Measurements from ENCODE around the gene DGKB. TPM values are rescaled to one million over a fixed set of nuclear protein-coding genes. Genes with fewer than 3 reads are reported as not detected.

The DGKB gene
- total RNA-seq, 1 experiment from 2014 or later: not detected

DNA sequence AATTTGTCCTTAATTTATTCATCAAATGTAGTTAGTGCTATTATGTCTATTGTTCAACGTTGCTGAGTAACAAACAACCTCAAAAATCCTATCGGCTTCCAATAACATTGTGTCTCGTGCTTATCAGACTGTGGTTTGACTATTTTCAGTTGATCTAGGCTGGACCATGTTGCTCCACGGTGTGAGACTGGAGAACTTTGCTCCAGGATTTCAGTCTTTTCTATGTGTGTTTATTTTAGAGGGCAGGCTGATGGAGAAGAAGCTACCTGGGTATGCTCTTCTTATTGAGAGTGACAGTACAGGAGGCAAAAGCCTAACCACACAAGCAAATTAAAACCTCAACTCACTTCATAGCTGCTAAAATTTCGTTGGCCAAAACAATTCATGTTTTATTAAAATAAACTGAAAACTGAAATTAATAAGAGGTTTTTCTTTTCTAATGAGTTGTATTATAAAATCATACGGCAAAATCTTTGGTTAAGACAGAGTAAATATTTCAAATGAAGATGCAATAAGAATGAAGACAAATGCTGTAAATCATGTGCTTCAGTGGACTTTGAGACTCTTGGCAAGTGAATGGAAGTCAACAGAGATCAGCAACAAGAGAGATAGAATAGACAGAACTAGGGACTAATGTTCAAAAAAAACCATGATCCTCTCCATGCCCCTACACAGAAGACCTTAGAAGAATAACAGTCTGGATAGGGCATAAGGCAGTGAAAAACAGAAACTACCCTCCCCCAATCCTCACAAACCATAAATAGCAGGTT is 495.1 kb downstream of the DGKB start:
- DNase-seq (ENCODE audit: unreplicated experiment): no peak
- intact Hi-C loops (cut with micrococcal nuclease): no loop called here
- H3K9me3 Mint-ChIP-seq (ENCODE audit: unreplicated experiment): no peaks in the 10 kb centered on the region
- H3K27ac Mint-ChIP-seq (ENCODE audit: low read depth, unreplicated experiment): no peak overlapping the region
- no peaks in the 10 kb centered on the region for H3K36me3 Mint-ChIP-seq (ENCODE audit: insufficient read depth, unreplicated experiment)
- H3K4me1 Mint-ChIP-seq (ENCODE audit: insufficient read depth, unreplicated experiment): peaks cover 8% of the 10 kb centered on the region
- H3K4me3 Mint-ChIP-seq (ENCODE audit: unreplicated experiment): no peak overlapping the region
- TF ChIP-seq, protein P1, sequence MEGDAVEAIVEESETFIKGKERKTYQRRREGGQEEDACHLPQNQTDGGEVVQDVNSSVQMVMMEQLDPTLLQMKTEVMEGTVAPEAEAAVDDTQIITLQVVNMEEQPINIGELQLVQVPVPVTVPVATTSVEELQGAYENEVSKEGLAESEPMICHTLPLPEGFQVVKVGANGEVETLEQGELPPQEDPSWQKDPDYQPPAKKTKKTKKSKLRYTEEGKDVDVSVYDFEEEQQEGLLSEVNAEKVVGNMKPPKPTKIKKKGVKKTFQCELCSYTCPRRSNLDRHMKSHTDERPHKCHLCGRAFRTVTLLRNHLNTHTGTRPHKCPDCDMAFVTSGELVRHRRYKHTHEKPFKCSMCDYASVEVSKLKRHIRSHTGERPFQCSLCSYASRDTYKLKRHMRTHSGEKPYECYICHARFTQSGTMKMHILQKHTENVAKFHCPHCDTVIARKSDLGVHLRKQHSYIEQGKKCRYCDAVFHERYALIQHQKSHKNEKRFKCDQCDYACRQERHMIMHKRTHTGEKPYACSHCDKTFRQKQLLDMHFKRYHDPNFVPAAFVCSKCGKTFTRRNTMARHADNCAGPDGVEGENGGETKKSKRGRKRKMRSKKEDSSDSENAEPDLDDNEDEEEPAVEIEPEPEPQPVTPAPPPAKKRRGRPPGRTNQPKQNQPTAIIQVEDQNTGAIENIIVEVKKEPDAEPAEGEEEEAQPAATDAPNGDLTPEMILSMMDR (IDR thresholded peaks at IDR 0.05; ENCODE audit: unreplicated experiment): no peak
- ChIA-PET CTCF (no interaction called here), POLR2A (no interaction called here)
- H3K27me3 Mint-ChIP-seq (ENCODE audit: insufficient read depth, unreplicated experiment): no peaks in the 10 kb centered on the region
- no TSS peak for BruUV-seq (replicated peaks)

DNA sequence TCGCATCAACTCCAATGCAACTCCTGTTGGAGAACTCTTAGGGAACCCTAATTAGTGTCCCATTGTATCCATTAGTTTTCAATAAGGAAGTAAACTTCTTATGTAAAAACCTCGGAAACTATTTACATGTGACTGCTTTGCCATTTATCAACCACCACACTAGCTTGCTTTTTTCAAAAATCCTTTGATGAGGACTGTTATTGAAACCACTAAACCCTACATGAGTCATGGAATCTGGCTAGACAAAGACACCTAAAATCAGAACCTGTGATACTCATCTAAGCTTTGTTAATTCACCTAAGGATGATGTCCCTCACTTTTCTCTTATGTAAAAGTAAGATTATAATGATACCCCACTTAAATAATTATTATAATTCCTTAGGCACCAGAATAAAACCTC is 499.0 kb downstream of the DGKB start:
- CTCF ChIA-PET: interaction anchor here (0.7 kb wide), 1 partner anchor 1289 kb away, joined by 3 read pairs; no protein-coding TSS in a partner anchor
- intact Hi-C loops (cut with micrococcal nuclease): no loop called here
- BruUV-seq (replicated peaks): no TSS peak
- Mint-ChIP-seq H3K36me3 (ENCODE audit: insufficient read depth, unreplicated experiment) (no peaks in the 10 kb centered on the region), H3K4me1 (ENCODE audit: insufficient read depth, unreplicated experiment) (peaks cover 8% of the 10 kb centered on the region), H3K27me3 (ENCODE audit: insufficient read depth, unreplicated experiment) (no peaks in the 10 kb centered on the region), H3K9me3 (ENCODE audit: unreplicated experiment) (no peaks in the 10 kb centered on the region), H3K4me3 (ENCODE audit: unreplicated experiment) (no peak overlapping the region), H3K27ac (ENCODE audit: low read depth, unreplicated experiment) (no peak overlapping the region)
- no peak for DNase-seq (ENCODE audit: unreplicated experiment)
- TF ChIP-seq, protein P1 (IDR thresholded peaks at IDR 0.05; ENCODE audit: unreplicated experiment): no peak
- POLR2A ChIA-PET: interaction anchor here (0.6 kb wide), 1 partner anchor 9 kb away, joined by 3 read pairs; no protein-coding TSS in a partner anchor

DNA sequence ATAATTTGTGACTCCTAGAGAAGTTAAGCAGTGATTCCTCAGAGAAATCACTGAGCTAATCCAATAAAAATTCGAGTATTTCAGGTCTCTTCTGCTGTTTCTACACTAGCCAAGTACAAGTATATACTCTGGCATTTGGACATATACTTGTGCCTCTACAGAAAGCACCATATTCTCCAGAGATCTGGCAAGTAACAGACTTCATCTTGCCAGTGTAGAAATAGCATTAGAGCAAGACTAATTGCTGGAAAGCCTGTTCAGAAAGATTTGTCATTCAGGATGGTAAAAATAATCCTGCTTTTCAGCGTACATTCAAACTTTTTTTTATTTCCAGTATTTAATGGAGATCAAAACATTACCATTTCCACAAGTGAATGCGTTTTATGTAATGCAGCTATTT is 502.3 kb downstream of the DGKB start:
- Mint-ChIP-seq H3K27ac (ENCODE audit: low read depth, unreplicated experiment) (no peak overlapping the region), H3K9me3 (ENCODE audit: unreplicated experiment) (no peaks in the 10 kb centered on the region), H3K27me3 (ENCODE audit: insufficient read depth, unreplicated experiment) (no peaks in the 10 kb centered on the region), H3K4me3 (ENCODE audit: unreplicated experiment) (no peak overlapping the region), H3K4me1 (ENCODE audit: insufficient read depth, unreplicated experiment) (peaks cover 8% of the 10 kb centered on the region), H3K36me3 (ENCODE audit: insufficient read depth, unreplicated experiment) (no peaks in the 10 kb centered on the region)
- POLR2A ChIA-PET: no interaction called here
- CTCF ChIA-PET: interaction anchor here (0.6 kb wide), 1 partner anchor 59 kb away, joined by 3 read pairs; no protein-coding TSS in a partner anchor
- intact Hi-C loops (cut with micrococcal nuclease): no loop called here
- DNase-seq (ENCODE audit: unreplicated experiment): no peak
- BruUV-seq (replicated peaks): no TSS peak
- TF ChIP-seq, protein P1 (IDR thresholded peaks at IDR 0.05; ENCODE audit: unreplicated experiment): no peak

GRCh38 chr7:14398526-14398925 is 504.0 kb downstream of the DGKB start:
- TF ChIP-seq, protein P1 (IDR thresholded peaks at IDR 0.05; ENCODE audit: unreplicated experiment): no peak
- DNase-seq (ENCODE audit: unreplicated experiment): no peak
- Mint-ChIP-seq H3K27me3 (ENCODE audit: insufficient read depth, unreplicated experiment) (no peaks in the 10 kb centered on the region), H3K4me1 (ENCODE audit: insufficient read depth, unreplicated experiment) (peaks cover 7% of the 10 kb centered on the region), H3K4me3 (ENCODE audit: unreplicated experiment) (no peak overlapping the region), H3K27ac (ENCODE audit: low read depth, unreplicated experiment) (no peak overlapping the region), H3K9me3 (ENCODE audit: unreplicated experiment) (no peaks in the 10 kb centered on the region), H3K36me3 (ENCODE audit: insufficient read depth, unreplicated experiment) (no peaks in the 10 kb centered on the region)
- CTCF ChIA-PET: interaction anchor here (0.6 kb wide), 1 partner anchor 273 kb away, joined by 3 read pairs; no protein-coding TSS in a partner anchor
- POLR2A ChIA-PET: no interaction called here
- intact Hi-C loops (cut with micrococcal nuclease): no loop called here
- no TSS peak for BruUV-seq (replicated peaks)

Measured in MCF 10A (cell line).